ENCODE data around the gene GRIA3.
"Not testable (repeated sequence)": the region's sequence is repeated elsewhere in the genome, so short reads cannot be mapped to it uniquely, and the experiment has no call there.

Gene GRIA3

DNA sequence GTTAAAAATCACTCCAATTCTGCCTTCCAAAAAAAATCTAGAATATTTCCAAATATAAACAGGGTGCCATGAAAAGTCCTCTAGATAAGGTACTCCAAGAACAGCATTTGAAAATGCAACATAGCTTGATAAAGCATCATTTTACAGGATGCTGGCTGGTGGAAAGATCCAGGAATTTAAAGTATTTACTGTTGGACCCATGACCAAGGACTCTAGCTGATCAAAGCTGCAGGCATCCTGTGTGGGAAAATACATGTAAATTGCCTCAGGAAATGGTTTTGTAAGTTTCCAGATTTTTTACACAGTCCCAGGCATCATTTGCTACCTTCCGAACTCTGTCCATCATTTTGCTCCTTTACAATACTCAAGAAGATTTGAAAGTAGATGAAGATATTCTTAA, 164.4 kb downstream of the GRIA3 start:
- DNase-seq (ENCODE audit: low read depth, low spot score) = no peak

DNA sequence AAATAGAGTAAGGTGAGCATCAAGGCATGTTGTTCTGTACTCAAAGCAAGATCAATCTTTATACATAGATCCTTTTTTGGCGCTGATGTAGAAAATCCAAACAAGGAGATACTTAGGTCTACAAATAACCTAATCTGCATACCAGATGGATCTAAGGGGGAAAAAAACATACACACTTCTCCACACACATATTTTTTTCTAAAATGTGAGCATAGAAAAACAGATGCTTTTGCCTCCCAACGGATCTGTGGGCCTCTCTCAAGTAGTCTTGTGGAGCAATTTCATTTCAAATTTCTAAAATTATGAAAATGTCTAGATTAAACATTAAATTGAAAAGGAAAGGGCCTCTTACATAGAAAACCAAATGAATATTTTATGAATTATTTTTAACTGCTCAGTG, 166.1 kb downstream of the GRIA3 start:
- DNase-seq (ENCODE audit: low read depth, low spot score) = no peak

DNA sequence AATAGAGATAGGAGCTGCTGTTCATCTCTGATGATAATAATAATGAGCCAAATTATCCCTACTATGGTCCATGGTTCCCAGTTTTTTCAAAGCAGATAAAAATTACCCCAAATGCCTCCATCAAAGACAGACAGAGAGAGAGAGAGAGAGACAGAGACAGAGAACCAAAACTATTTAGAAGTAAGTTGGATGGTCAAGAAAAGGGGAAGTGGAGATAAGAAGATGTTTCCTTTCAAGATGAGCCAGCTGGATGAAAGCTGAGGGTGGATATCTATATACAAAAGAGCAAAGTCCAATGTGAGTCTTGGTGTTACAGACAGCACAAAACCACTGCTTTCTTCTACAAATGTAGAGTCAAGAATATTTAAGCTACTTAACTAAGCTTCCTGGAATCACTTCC, 173.9 kb downstream of the GRIA3 start:
- DNase-seq (ENCODE audit: low read depth, low spot score) = no peak

DNA sequence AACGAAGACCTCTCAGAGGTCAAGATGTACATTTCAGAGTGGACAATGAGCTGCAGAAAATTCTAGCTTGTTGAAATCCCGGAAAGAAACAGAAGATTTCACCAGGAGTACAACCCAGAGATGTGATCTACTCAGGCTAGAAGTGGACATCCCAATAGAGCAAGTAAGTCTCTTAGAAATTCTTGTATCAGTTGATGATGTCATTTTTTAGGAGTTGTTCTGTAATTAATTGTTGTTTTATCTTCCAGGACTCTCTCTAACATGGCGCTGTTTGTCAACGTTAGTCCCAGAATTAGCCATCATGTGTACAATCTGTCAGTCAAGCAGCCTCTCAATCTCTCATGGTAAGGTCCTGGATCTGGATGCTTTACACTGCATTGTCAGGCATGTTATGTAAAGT, 174.4 kb downstream of the GRIA3 start:
- no peak for DNase-seq (ENCODE audit: low read depth, low spot score)

DNA sequence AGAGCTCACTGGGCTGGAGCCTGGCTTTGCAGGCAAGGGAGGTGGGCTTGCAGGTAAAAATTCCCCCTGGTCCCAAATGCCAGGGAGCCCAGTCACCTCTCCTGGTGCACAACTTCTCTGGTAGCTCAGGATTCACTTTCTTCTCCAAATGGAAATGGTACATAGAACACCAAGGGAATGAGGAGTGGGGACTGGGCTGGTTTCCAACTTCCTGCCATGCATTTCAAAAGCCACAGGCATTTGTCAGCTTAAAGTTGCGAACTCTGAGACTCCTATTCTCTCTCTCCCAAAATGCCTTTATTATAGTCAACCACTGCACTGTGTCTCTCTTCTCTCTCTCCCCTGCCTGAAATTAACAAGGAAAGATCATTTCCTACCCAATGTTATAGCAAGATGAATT, 177.3 kb downstream of the GRIA3 start:
- no peak for DNase-seq (ENCODE audit: low read depth, low spot score)

DNA sequence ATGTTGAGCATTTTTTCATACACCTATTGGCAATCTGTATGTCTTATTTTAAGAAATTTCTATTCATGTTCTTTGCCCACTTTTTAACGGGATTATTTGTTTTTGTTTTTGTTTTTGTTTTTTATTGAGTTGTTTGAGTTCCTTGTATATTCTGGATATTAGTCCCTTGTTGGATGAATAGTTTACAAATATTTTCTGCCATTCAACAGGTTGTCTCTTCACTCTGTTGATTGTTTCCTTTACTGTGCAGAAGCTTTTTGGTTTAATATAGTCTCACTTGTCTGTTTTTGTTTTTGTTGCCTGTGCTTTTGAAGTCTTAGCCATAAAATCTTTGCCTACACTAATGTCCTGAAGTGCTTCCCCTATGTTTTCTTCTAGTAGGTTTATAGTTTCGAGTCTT, 202.1 kb downstream of the GRIA3 start:
- DNase-seq (ENCODE audit: low read depth, low spot score) = not testable (repeated sequence)

DNA sequence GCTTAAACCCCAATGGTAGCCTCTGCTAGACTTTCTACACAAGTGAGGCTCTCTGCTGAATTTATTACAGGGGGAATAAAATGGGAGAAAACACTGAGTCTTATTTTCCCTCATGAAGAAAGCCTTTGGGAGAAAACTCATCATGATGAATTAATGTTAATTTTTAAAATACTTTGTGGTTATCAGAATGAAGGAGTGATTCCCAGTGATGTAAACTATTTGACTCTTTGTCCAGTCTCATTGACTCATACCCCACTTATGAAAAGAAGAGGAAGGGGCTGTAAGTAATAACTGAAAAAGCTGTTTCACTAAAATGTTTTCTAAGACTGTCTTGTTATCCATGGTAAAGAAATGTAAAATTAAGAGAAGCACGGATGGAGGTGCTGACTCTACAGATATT, 208.8 kb downstream of the GRIA3 start:
- no peak for DNase-seq (ENCODE audit: low read depth, low spot score)

DNA sequence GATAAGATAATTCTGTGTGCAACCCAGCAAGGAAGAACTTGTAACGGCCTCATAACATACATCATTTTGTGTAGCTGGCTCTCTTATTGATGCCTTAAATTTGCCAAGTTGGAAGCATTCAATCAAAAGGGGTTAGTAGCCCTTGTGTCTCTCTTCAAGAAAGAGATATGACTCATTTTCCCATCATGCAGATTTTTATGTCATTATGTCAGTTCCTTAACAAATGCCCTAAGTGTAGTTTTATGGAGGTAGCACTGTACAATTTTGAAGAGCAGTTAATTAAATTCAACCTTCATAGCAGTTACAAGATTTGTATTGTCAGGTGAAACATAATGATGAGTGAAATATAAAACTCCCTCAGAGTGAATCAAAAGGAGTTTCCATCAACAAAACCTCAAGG, 215.6 kb downstream of the GRIA3 start:
- DNase-seq (ENCODE audit: low read depth, low spot score) = no peak

DNA sequence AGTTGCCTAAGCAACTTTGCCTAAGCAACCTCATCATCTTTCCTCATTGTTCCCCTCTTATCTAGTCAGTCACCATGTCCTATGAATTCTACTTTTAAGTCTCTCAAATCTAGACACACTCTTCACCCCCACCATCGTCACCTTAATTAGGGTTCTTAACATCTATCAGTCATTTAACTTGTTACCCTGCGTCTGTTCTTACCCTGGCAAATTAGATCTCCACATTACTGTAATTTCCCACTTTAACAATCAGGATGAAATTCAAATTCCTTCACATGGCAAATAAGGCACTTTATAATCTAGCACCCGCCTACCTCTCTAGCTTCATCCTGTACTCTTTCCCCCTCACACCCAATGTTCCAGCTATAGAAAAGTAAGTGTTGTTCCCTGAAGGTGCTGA, 221.2 kb downstream of the GRIA3 start:
- no peak for DNase-seq (ENCODE audit: low read depth, low spot score)

DNA sequence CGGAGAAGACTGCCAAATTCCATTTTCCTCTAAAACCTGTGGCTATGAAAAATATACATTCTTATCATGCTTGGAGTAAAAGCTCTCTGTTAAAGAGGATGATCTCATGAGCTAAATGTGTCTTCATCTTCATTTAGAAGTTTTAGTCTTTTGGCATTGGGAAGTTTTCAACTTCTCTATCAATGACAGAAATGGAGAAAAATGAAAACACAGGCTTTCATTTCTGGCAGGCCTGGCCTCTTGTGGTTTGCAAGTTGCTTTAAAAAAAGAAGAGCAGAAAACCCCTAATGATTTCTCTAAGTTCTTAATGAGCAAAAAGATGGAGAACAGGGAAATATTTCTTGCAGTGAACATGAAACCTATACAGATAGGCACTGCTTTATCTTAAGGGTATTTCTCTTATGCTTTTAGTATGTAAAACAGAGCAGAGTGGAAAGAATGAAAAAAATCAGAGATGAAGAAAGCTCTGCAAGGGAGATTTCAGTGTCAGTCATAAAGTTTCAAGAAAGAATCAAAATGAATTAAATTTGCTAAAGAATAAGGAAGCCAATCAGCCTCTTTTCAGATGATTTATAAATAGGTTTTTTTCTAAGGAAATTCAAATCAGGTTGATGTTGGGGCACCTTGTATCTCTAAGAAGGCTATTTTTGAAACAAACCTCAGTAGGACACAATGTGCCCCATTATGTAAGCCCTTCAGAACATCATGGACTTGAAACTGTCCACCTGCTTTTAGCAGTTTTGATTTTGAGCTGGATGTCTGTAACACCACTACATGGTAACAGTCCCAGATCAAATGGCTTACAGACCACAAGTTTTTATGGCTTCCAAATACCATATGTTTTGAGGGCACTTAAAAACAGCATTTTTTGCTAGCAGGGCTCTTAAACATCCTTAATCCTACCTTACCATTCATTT, 225.0 kb downstream of the GRIA3 start:
- no peak for DNase-seq (ENCODE audit: low read depth, low spot score)

DNA sequence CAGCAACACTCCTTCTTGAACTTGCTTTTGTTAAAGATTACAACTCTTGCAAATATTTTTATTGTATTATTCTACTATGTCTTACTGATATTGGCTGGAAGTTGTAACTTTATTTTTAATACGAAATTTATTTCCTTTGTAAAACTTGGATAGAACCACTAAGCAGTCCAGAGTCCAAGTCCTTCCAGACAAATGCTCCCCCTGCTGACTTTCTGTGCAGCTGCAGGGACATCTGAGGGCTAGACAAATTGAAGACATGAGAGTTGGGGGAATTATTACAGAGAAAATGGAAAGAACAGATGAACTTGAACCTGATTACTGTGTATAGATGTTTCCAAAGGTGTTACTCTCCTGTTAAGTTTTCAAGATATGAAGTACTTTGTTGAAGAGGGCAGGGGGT, 238.8 kb downstream of the GRIA3 start:
- no peak for DNase-seq (ENCODE audit: low read depth, low spot score)

DNA sequence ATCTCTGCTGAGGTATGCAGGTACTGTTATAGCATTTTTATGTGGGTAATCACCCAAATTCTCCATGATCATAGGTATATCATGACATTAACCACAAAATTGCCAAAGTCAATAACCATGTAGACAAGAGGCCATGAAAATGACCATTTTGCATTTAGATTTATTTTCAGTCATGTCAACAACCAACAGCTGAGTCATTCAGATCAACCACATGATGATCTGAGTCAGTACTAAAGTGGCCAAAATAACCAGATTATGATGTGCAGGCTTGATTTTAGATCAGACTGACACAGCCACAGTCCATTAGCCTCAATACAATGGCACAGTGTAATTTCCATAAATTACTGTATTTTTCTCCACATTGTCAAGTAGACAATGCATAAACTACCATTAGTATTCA, 240.5 kb downstream of the GRIA3 start:
- DNase-seq (ENCODE audit: low read depth, low spot score) = no peak

DNA sequence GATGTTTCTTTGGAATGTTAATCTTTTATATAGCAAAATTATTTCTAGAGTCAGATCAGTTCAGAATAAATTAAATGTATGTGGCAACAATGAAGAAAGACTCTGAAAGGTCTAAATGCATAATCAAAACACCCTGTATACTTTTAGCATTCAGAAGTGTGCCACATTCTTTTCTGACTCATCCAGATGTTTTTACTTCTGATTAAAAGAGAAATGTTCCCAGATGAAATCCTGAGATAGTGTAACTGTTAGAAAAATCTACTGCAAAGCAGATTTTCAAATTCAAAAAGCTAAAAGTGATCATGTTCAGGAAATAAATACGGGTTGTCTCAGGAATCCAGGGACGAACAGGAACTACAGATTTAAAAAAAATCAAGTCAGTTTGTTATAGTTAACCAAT, 241.4 kb downstream of the GRIA3 start:
- no peak for DNase-seq (ENCODE audit: low read depth, low spot score)

DNA sequence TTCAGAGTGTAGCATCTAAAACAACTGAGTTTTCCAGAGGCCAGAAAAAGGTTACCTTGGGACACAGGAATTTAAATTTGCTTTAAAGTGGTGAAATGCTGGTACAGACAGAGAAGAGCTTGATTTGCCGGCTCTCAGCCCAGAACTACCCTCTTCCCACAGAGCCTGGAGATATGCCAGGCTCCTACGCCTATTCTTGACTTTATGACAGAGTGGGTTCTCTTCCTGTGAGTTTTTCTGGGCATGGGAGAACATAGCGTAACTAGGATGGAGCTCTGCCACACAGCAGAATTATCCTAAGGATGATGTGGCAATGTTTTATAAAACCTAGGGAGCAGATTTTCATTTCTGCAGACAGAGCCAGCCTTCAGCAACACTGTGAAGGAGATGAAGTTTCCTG, 241.8 kb downstream of the GRIA3 start:
- DNase-seq (ENCODE audit: low read depth, low spot score) = no peak

DNA sequence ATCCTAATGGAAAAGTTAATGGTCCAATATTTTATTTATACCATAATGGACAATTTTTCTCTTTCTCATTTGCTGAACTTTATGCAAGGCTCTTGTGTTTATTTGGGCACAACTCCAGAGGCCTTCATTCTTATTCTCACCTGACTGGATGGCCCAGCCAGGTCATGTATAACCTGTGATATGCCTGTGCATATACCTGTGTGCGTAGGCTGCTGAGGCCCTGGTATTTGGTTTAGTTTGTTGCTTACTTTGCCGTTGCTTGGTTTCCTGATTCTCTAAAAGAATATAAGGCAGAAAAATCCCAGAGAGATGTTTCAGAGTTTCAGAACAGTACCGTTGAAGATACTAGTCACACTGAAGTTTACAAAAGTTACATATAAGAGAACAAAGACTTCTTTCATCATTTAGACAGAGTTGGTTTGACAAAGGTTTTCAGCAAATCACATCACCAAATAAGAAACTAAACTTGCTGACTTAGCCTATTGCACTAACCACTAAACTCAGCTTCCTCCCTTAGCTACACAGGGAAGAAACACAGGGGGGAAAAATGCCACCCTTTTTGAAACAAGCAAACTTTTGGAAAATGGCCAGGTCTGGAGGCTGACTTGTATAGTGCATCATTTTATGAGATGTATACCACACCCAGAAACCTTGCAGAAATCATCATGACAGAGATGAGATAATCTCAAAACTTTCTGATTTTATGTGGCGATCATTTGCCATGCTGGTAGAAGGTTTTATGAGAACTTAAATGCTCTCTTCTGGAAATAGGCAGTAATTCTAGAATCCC, 248.5 kb downstream of the GRIA3 start:
- DNase-seq (ENCODE audit: low read depth, low spot score) = no peak

DNA sequence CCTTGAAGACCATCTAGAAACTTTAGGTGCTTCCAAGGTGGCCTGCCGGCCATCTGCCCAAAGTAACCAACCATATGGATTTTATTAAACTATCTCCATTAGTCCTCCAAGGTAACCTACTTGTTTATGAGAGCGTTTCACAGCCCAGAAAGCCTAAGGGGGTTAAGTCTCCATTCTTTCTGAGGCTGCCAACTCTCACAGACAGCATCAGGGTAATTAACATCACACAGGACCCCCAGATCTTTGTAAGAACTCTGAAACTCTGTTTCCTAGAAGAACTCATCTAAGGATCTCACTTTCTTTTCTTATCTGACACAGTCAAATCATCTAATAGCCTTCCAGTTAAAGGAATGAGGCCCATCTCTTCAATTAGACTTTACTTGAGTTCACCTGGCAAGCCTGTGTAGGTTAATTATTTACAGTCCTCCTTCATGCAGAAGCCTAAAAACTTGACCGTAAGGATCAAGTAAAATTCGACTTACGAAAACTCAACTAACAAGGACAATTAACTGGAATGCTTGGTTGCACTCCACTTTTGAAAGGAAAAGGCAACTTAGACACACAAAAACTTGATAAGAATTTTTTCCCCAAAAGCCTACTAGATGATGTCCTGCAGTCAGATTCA, 252.5 kb downstream of the GRIA3 start:
- no peak for DNase-seq (ENCODE audit: low read depth, low spot score)

DNA sequence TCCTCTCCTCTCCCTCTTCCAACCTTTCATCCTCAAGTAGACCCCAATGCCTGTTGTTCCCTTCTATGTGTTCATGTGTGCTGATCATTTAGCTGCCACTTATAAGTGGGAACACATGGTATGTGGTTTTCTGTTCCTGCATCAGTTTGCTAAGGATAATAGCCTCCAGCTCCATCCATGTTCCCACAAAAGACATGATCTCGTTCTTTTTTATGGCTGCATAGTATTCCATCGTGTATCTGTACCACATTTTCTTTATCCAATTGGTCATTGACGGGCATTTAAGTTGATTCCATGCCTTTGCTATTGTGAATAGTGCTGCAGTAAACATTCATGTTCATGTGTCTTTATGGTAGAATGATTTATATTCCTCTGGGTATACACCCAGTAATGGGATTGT, 255.8 kb downstream of the GRIA3 start:
- DNase-seq (ENCODE audit: low read depth, low spot score) = not testable (repeated sequence)

DNA sequence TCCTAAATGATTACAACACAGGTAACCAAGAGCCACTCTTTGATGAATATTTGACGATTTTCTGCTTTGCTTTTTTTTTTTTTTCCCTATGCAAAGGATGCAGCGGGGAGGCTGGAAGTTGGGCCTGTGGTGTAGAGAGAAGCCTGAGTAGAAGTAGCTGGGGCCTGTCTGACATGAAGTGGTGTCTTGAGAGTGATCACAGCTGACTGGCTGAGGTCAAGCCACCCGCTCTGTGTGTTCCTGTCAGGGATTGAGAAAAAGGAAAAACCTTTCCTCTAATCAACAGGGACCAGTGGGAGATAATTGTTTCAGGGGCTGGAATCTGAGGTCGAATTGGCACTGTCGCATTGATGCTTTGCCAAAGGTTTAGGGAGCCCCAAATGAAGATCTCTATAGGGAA, 258.7 kb downstream of the GRIA3 start:
- DNase-seq (ENCODE audit: low read depth, low spot score) = no peak

DNA sequence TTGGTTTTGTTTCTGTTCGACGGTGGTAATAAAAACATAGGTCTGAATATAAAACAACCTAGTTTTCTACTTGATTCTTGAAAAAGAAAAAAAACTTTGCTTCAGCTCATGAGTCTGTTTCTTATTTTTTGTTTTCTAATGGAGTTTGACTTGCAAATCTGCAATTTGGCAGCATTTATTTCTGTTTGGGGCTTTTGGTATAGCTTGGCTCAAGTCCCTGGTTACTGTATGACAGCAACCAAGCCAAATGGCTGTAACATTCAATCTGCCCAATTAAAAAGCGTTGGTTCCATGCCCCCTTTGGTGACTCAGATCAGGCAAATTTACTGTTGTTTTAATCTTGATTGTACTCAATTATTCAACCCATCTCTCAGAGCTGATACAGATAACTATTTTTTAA, 263.4 kb downstream of the GRIA3 start:
- DNase-seq (ENCODE audit: low read depth, low spot score) = no peak

DNA sequence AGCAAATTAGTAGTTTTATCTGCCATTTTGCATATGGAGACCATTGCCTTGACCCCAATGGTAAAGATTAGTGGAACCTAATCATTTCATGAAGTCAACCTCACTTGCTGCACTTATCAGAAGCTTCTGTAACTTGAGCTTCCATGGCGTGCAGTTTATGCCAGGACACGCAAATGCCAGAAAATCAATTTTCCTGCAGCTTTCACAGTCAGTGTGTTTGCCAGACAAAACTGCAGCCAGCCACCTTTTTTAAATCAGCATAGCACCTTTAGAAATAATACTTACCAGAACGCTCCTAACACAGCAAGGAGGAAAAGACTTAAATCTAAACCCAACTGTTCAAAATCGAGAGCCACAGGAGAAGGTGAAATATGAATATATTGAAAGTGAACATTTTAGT, 265.3 kb downstream of the GRIA3 start:
- no peak for DNase-seq (ENCODE audit: low read depth, low spot score)

DNA sequence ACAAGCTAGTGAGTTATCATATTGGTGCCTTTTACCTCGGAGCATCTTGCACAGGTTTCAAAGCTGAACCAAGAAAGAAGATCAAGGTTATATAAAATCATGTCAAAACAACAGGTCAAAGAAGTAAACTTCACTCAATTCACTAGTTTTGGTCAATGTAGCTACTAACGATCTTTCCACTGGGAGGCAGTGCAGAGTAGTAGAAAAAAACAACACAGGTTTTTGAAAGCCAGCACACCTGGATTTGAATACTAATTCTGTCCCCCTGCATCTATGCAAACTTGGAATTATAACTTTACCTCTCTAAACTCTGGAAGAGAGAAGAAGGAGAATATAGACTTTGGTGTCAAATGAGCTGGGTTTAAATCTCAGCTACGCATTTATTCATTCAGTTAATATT, 266.1 kb downstream of the GRIA3 start:
- no peak for DNase-seq (ENCODE audit: low read depth, low spot score)

DNA sequence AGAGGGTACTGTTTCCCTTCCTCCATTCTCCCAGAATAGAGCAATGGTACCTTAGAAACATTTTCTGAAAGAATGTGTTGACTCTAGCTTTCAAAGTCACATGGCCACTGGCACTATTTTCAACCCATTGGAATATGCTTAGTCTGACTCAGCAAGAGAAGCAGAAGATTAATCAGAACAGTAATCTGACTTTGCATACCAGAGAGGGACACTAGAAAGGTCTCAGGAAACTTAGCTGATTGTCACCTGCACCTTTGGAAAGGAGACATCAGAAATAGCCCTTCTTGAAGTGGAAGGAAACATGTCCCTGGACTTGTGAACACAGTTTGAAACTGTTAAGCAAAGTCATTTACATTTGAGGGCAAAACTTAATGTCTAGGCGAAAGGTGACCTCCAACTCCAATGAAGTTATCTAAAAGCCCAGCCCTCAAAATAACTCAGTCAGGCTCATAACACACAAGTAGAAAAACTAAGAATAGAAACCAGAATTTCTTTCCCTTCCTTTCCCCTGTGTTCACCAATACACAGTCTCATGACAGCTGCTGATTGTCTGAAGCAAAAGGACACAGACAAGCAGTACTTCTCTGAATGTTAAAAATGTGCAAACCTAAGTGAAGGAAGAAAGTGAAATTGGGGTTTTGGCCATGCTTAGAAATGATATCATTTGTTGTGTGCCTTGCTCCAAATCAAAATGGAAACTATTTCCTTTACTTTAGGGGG, 270.8 kb downstream of the GRIA3 start:
- DNase-seq (ENCODE audit: low read depth, low spot score) = no peak
